ENCODE results near the gene MSRB3. TPM values are rescaled to one million over a fixed set of nuclear protein-coding genes. Genes with fewer than 3 reads are reported as not detected.
"Not testable (repeated sequence)": the region's sequence is repeated elsewhere in the genome, so short reads cannot be mapped to it uniquely, and the experiment has no call there.

Gene MSRB3
- total RNA-seq, 1 donor from 2014 or later = 18.3 TPM

- no peak overlapping the region for H3K4me3 ChIP-seq (ENCODE audit: low read depth, low read length)
- H3K36me3 ChIP-seq (ENCODE audit: control insufficient read depth, insufficient read depth, low read length) = no peaks in the 10 kb centered on the region
- TF ChIP-seq CTCF (IDR thresholded peaks at IDR 0.05; ENCODE audit: insufficient read depth, low read length, poor library complexity, severe bottlenecking) = no peak
- DNase-seq (ENCODE audit: low read depth) = no peak
- H3K27me3 ChIP-seq (ENCODE audit: control insufficient read depth, insufficient read depth, low read length) = no peaks in the 10 kb centered on the region
Measured at GRCh38 chr12:65454115-65454787, 175.8 kb downstream of the MSRB3 start.

- DNase-seq (ENCODE audit: low read depth); H3K4me3 ChIP-seq (ENCODE audit: low read depth, low read length); H3K36me3 ChIP-seq (ENCODE audit: control insufficient read depth, insufficient read depth, low read length); H3K27me3 ChIP-seq (ENCODE audit: control insufficient read depth, insufficient read depth, low read length): not testable (repeated sequence)
Measured at GRCh38 chr12:65457341-65457740, 178.9 kb downstream of the MSRB3 start.

GRCh38 chr12:65458718-65459117, 180.2 kb downstream of the MSRB3 start:
- Histone ChIP-seq H3K4me3 (ENCODE audit: low read depth, low read length) (no peak overlapping the region), H3K27me3 (ENCODE audit: control insufficient read depth, insufficient read depth, low read length) (no peaks in the 10 kb centered on the region), H3K36me3 (ENCODE audit: control insufficient read depth, insufficient read depth, low read length) (no peaks in the 10 kb centered on the region)
- no peak for TF ChIP-seq CTCF (IDR thresholded peaks at IDR 0.05; ENCODE audit: insufficient read depth, low read length, poor library complexity, severe bottlenecking)
- no peak for DNase-seq (ENCODE audit: low read depth)

GRCh38 chr12:65459545-65459944, 181.1 kb downstream of the MSRB3 start:
- Histone ChIP-seq H3K4me3 (ENCODE audit: low read depth, low read length) (no peak overlapping the region), H3K36me3 (ENCODE audit: control insufficient read depth, insufficient read depth, low read length) (no peaks in the 10 kb centered on the region), H3K27me3 (ENCODE audit: control insufficient read depth, insufficient read depth, low read length) (no peaks in the 10 kb centered on the region)
- DNase-seq (ENCODE audit: low read depth) = no peak
- TF ChIP-seq CTCF (IDR thresholded peaks at IDR 0.05; ENCODE audit: insufficient read depth, low read length, poor library complexity, severe bottlenecking) = no peak

- no peak overlapping the region for H3K4me3 ChIP-seq (ENCODE audit: low read depth, low read length)
- DNase-seq (ENCODE audit: low read depth) = no peak
- no peaks in the 10 kb centered on the region for H3K27me3 ChIP-seq (ENCODE audit: control insufficient read depth, insufficient read depth, low read length)
- H3K36me3 ChIP-seq (ENCODE audit: control insufficient read depth, insufficient read depth, low read length) = no peaks in the 10 kb centered on the region
- no peak for TF ChIP-seq CTCF (IDR thresholded peaks at IDR 0.05; ENCODE audit: insufficient read depth, low read length, poor library complexity, severe bottlenecking)
Measured at GRCh38 chr12:65460063-65460462, 181.6 kb downstream of the MSRB3 start.

GRCh38 chr12:65461017-65461416, 182.5 kb downstream of the MSRB3 start:
- Histone ChIP-seq H3K4me3 (ENCODE audit: low read depth, low read length) (no peak overlapping the region), H3K36me3 (ENCODE audit: control insufficient read depth, insufficient read depth, low read length) (no peaks in the 10 kb centered on the region), H3K27me3 (ENCODE audit: control insufficient read depth, insufficient read depth, low read length) (no peaks in the 10 kb centered on the region)
- no peak for TF ChIP-seq CTCF (IDR thresholded peaks at IDR 0.05; ENCODE audit: insufficient read depth, low read length, poor library complexity, severe bottlenecking)
- no peak for DNase-seq (ENCODE audit: low read depth)

Measured in kidney epithelial cell (primary cell).